Measurements from ENCODE around the gene GTF2A1L.

DNA sequence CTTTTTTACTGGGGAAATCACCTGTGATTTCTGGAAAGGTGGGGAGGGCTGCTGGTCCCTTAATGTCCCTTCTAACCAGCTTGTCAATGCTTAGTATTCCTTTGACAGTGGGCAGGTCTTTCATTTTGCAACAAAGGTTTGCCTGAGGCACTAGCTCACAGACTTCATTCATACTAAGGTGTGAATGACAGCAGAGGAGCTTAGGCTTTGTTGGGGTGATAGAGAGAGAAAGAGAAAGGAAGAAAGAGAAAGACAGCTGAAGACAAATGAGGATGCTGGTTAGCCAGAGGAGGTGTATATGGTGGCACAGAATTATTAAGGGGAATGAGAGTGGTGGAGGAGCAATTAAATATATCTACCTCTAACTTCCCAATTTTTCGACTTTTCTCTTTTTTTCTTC lies 28.9 kb upstream of the GTF2A1L start:
- no peak for TF ChIP-seq CTCF (IDR thresholded peaks at IDR 0.05)
- TF ChIP-seq POLR2A (IDR thresholded peaks at IDR 0.05), result no peak
